SK-N-MC (cell line): ENCODE data around the gene RSRC1.

Experiments
- EZH2 ChIP-seq: fragments of 200-600 bp; sonication (generic); IDR thresholded peaks from one replicate; pipeline ENCODE4 v1.6.1; 2017; ENCODE audit warnings: antibody characterized with exemption
- FOXP2 ChIP-seq: optimal IDR thresholded peaks from 2 replicates; pipeline ENCODE3; 2011; ENCODE audit warnings: mild to moderate bottlenecking, moderate library complexity; ENCODE audit not compliant: insufficient read depth; ENCODE audit errors: extremely low read length, control extremely low read depth
- POLR2AphosphoS5 ChIP-seq: IDR thresholded peaks from 2 replicates; pipeline ENCODE4 v1.6.1; 2012; ENCODE audit warnings: mild to moderate bottlenecking, low read depth, low read length, borderline replicate concordance

DNA sequence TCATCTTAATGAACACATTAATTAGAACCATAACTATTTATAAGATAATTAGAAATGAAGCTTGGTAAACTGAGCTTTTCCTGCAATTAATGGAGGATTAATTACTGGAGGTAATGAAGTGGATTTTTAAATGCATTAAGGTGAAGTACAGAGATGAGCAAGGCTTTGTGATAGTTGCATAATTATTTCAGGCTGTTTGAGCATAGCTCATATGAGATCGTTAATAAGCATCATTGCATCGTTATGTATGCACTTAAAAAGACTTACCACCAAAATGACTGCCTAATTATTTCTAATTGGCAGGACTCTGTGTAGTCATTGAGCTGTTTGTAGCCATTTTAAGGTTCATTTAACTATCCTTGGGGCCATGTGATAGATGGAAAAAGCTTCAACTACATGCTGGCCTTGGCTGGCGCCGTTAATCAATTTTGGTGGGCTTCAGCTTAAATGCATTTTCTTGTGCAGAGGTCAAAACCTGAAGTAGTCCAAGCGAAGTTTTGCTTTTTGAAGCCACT, 55.3 kb downstream of the RSRC1 start:
- no peak for TF ChIP-seq POLR2AphosphoS5
- no peak for TF ChIP-seq EZH2
- no peak for TF ChIP-seq FOXP2
